ENCODE results near the gene CCSAP. TPM values are rescaled to one million over a fixed set of nuclear protein-coding genes. Genes with fewer than 3 reads are reported as not detected.

CCSAP gene
- total and polyA plus RNA-seq, 2 of the 4 experiments (the other 2 are of a cell fraction), result 2.3 to 3.8 TPM

- H2BK15ac ChIP-seq (ENCODE audit: low read depth, low read length), result no peak overlapping the region
- H2AK5ac ChIP-seq (ENCODE audit: low read depth, low read length), result no peak overlapping the region
- TF ChIP-seq USF2 (IDR thresholded peaks at IDR 0.05; ENCODE audit: low read depth, low read length) (no peak), RCOR1 (IDR thresholded peaks at IDR 0.05; ENCODE audit: insufficient replicate concordance, low read length) (no peak), ELK1 (IDR thresholded peaks at IDR 0.05; ENCODE audit: borderline replicate concordance, low read depth, low read length) (no peak), NFE2L2 (IDR thresholded peaks at IDR 0.05; ENCODE audit: low read depth, low read length) (no peak), MAZ (IDR thresholded peaks at IDR 0.05; ENCODE audit: borderline replicate concordance, low read depth, low read length) (no peak), RAD21 (IDR thresholded peaks at IDR 0.05; ENCODE audit: low read length) (no peak), CTCF (conservative IDR thresholded peaks at IDR 0.05; ENCODE audit: low read depth, low read length) (no peak), MAFK (IDR thresholded peaks at IDR 0.05; ENCODE audit: low read depth, low read length) (no peak), BHLHE40 (IDR thresholded peaks at IDR 0.05; ENCODE audit: low read depth, low read length) (no peak), FOS (IDR thresholded peaks at IDR 0.05; ENCODE audit: low read depth, low read length) (no peak), CHD1 (IDR thresholded peaks at IDR 0.05; ENCODE audit: low read depth, low read length) (no peak)
- H3K9me3 ChIP-seq (ENCODE audit: control insufficient read depth, insufficient read depth, low read length), result no peaks in the 10 kb centered on the region
- POLR2A ChIA-PET (ENCODE audit: unreplicated experiment), result no interaction called here
- H3K4me2 ChIP-seq (ENCODE audit: low read depth, low read length), result peak overlapping the region; percentile 59; the same call in 1 of the 2 replicates
- H4K5ac ChIP-seq (ENCODE audit: low read depth, low read length), result no peak overlapping the region
- CTCF ChIA-PET, result interaction anchor here (0.7 to 1.2 kb wide), 2 partner anchors 15 to 21 kb away, joined by 3 to 4 read pairs; no protein-coding TSS in a partner anchor
- H2BK120ac ChIP-seq (ENCODE audit: low read depth, low read length), result no peak overlapping the region
- peaks cover 49 to 82% of the 10 kb centered on the region in 2 experiments for H3K79me1 ChIP-seq (ENCODE audit: low read depth in 1 of 2, low read length in 2 of 2)
- no peak overlapping the region for H2AK9ac ChIP-seq (replicated peaks; ENCODE audit: low read depth, low read length, poor library complexity)
- peak overlapping the region; percentile 85 for H2BK5ac ChIP-seq (ENCODE audit: low read depth, low read length, poor library complexity, severe bottlenecking)
- H3K4me1 ChIP-seq (ENCODE audit: control insufficient read depth, insufficient read depth, low read length), result peaks cover 12% of the 10 kb centered on the region
- no peak overlapping the region for H3K14ac ChIP-seq (replicated peaks; ENCODE audit: low read depth, low read length)
- H4K20me1 ChIP-seq (ENCODE audit: insufficient read depth, low read length), result peaks cover 34% of the 10 kb centered on the region
- H3K9me1 ChIP-seq (ENCODE audit: insufficient read depth, low read length), result peaks cover 15% of the 10 kb centered on the region; the same call in 1 of the 2 replicates
- H3K36me3 ChIP-seq (ENCODE audit: control insufficient read depth, insufficient read depth, low read length), result 0 out of 2 replicates have a peak, but pooled peaks cover 2% of the 10 kb centered on the region
- intact Hi-C loops (cut with micrococcal nuclease) (no loop called here), dilution Hi-C loops (cut with HindIII; ENCODE audit: low sequenced_read_pairs, unreplicated experiment) (no loop called here), in situ Hi-C loops (cut with MboI; ENCODE audit: low sequenced_read_pairs) (no loop called here)
- H3K4ac ChIP-seq (ENCODE audit: low read depth, low read length), result no peak overlapping the region
- H2BK20ac ChIP-seq (ENCODE audit: low read depth, low read length), result no peak overlapping the region
- peak; percentile 69 for ATAC-seq (ENCODE audit: low read depth)
- no peak overlapping the region for H2AFZ ChIP-seq (replicated peaks; ENCODE audit: low read length, poor library complexity)
- no peak overlapping the region; the same call in 1 of the 2 replicates for H3K27ac ChIP-seq (ENCODE audit: insufficient read depth, low read length)
- DNase-seq, result peak; percentile 68
- no TSS peak for BruUV-seq (replicated peaks)
- no peak overlapping the region for H3K4me3 ChIP-seq (ENCODE audit: insufficient read depth, low read depth, low read length)
- WGBS, 2 experiments (ENCODE audit: extremely low coverage in 2 of 2, insufficient read length in 1 of 2), result no CpG with 5 or more reads among the region's 3 CpGs
- no peak overlapping the region for H3K56ac ChIP-seq (ENCODE audit: extremely low read depth, insufficient read depth, low read length)
- no peak overlapping the region; a peak in 1 of 4 replicates for H4K8ac ChIP-seq (ENCODE audit: low read depth in 2 of 2, low read length in 2 of 2)
- H3K27me3 ChIP-seq (ENCODE audit: control insufficient read depth, insufficient read depth, low read length), result no peaks in the 10 kb centered on the region
- H3K23ac ChIP-seq (ENCODE audit: low read depth, low read length), result no peak overlapping the region
- no peak overlapping the region for H4K91ac ChIP-seq (ENCODE audit: insufficient read depth, low read depth, low read length)
- no peak overlapping the region for H3K18ac ChIP-seq (ENCODE audit: low read depth, low read length)
- no peak overlapping the region for H3K9ac ChIP-seq (ENCODE audit: low read depth, low read length)
These were observed 61.9 kb downstream of the CCSAP start for GRCh38 chr1:229280921-229281320.

All from IMR-90 (cell line).